Caco-2 (cell line): ENCODE results near the gene CHST9. TPM values are rescaled to one million over a fixed set of nuclear protein-coding genes. Genes with fewer than 3 reads are reported as not detected.
"Not testable (repeated sequence)": the region's sequence is repeated elsewhere in the genome, so short reads cannot be mapped to it uniquely, and the experiment has no call there.

Source experiments
- BruUV-seq: library from RNA; stranded (reverse); fragments of 400-500 nt; replicated peaks from 2 replicates; lab custom pipeline; 2021; lab: Mats Ljungman, UMichigan
- CTCF ChIA-PET: fragments of 300-600 bp; sonication (Branson Sonifier 250); formaldehyde crosslinking; loops from one replicate; lab custom pipeline; 2022; ENCODE audit warnings: antibody characterized with exemption; lab: Charles Lee
- POLR2A ChIA-PET: fragments of 300-600 bp; sonication (Branson Sonifier 250); formaldehyde crosslinking; loops from one replicate; lab custom pipeline; 2022; ENCODE audit warnings: antibody characterized with exemption; lab: Charles Lee
- DNase-seq, 2 experiments: peaks; one replicate each; pipeline versions ENCODE4 v3.0.0 to v3.0.0-alpha.2; 2020 to 2022
- H3K27me3 ChIP-seq: replicated peaks from 2 replicates; pipeline ENCODE4 v1.6.0; 2011; ENCODE audit warnings: low read length; ENCODE audit not compliant: control insufficient read depth, insufficient read depth
- H3K36me3 ChIP-seq: 2 replicates; pipeline ENCODE4 v1.5.1; 2011; ENCODE audit warnings: low read length; ENCODE audit not compliant: control insufficient read depth, insufficient read depth
- H3K4me1 ChIP-seq: fragments of 250-450 bp; sonication (Bioruptor Pico); 2 replicates; pipeline ENCODE4 v1.5.1; 2020; ENCODE audit warnings: mild to moderate bottlenecking
- H3K4me3 ChIP-seq: 2 replicates; pipeline ENCODE4 v1.5.1; 2011; ENCODE audit warnings: low read depth, mild to moderate bottlenecking, control low read depth, low read length
- H3K9me3 ChIP-seq: fragments of 250-450 bp; sonication (Bioruptor Pico); 2 replicates; pipeline ENCODE4 v1.5.1; 2020; ENCODE audit warnings: mild to moderate bottlenecking, moderate library complexity
- H3K27ac Mint-ChIP-seq: one replicate; pipeline ENCODE4 v1.8.0; 2022; ENCODE audit warnings: mixed read lengths; ENCODE audit not compliant: unreplicated experiment
- H3K27me3 Mint-ChIP-seq: one replicate; pipeline ENCODE4 v1.8.0; 2022; ENCODE audit warnings: mixed read lengths; ENCODE audit not compliant: insufficient read depth, unreplicated experiment
- H3K36me3 Mint-ChIP-seq: one replicate; pipeline ENCODE4 v1.8.0; 2022; ENCODE audit warnings: mild to moderate bottlenecking, mixed read lengths; ENCODE audit not compliant: insufficient read depth, unreplicated experiment
- H3K4me1 Mint-ChIP-seq: one replicate; pipeline ENCODE4 v1.8.0; 2022; ENCODE audit warnings: low read depth, mixed read lengths; ENCODE audit not compliant: unreplicated experiment
- H3K4me3 Mint-ChIP-seq: one replicate; pipeline ENCODE4 v1.8.0; 2022; ENCODE audit warnings: mild to moderate bottlenecking, moderate library complexity, mixed read lengths; ENCODE audit not compliant: unreplicated experiment
- H3K9me3 Mint-ChIP-seq: one replicate; pipeline ENCODE4 v1.8.0; 2022; ENCODE audit warnings: mixed read lengths; ENCODE audit not compliant: unreplicated experiment
- intact Hi-C: fragments of 100-400 bp; cut with micrococcal nuclease; formaldehyde crosslinking; loops from one replicate; pipeline ENCODE4 v1.10.0; 2022; ENCODE audit not compliant: unreplicated experiment
- total RNA-seq: library from RNA; stranded (reverse); gene quantifications from 2 replicates; pipeline ENCODE4 v1.2.3, GENCODE V29; 2022
- TF ChIP-seq, protein P1 (sequence below), 2 experiments: fragments of 200-600 bp in 1 of 2; IDR thresholded peaks; 1 replicate in 1 of 2; 2 replicates in 1 of 2; pipeline versions ENCODE4 v1.5.1 to v1.8.0; 2011 to 2022; ENCODE audit warnings: antibody characterized with exemption in 1 of 2, control low read depth in 1 of 2, inconsistent platforms in 1 of 2, low read depth in 1 of 2, low read length in 1 of 2, mild to moderate bottlenecking in 1 of 2, moderate library complexity in 1 of 2; ENCODE audit not compliant: insufficient read depth in 1 of 2, severe bottlenecking in 1 of 2, unreplicated experiment in 1 of 2

Gene CHST9
- total RNA-seq, 1 experiment from 2014 or later = 26.5 TPM

DNA sequence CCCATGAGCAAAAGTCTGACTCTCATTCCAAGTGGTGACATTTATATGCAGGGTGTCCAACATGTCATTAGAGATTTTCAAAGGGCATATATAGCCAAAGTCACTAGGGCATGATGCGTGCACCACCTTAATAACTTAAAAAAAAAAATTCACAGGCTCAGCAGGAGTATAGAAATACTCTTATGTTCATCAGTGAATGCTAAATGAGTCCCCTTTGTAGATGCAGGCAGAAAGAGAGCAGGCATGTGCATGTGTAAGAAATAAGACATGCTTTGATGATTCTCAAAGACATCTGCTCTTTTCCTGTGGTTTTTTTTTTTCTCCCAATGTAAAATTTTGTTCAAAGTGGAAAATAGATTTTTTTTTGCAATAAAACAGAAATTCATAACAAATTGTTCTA is 207.3 kb downstream of the CHST9 start:
- H3K4me3 Mint-ChIP-seq = no peak overlapping the region
- BruUV-seq = no TSS peak
- Histone ChIP-seq H3K4me3 (no peak overlapping the region), H3K27me3 (no peaks in the 10 kb centered on the region), H3K36me3 (no peaks in the 10 kb centered on the region), H3K9me3 (no peaks in the 10 kb centered on the region), H3K4me1 (no peaks in the 10 kb centered on the region)
- H3K36me3 Mint-ChIP-seq = peaks cover 11% of the 10 kb centered on the region
- H3K9me3 Mint-ChIP-seq = no peaks in the 10 kb centered on the region
- H3K4me1 Mint-ChIP-seq = no peaks in the 10 kb centered on the region
- no peaks in the 10 kb centered on the region for H3K27me3 Mint-ChIP-seq
- DNase-seq = no peak
- no peak overlapping the region for H3K27ac Mint-ChIP-seq
- POLR2A ChIA-PET = no interaction called here
- CTCF ChIA-PET = no interaction called here
- TF ChIP-seq, protein P1, sequence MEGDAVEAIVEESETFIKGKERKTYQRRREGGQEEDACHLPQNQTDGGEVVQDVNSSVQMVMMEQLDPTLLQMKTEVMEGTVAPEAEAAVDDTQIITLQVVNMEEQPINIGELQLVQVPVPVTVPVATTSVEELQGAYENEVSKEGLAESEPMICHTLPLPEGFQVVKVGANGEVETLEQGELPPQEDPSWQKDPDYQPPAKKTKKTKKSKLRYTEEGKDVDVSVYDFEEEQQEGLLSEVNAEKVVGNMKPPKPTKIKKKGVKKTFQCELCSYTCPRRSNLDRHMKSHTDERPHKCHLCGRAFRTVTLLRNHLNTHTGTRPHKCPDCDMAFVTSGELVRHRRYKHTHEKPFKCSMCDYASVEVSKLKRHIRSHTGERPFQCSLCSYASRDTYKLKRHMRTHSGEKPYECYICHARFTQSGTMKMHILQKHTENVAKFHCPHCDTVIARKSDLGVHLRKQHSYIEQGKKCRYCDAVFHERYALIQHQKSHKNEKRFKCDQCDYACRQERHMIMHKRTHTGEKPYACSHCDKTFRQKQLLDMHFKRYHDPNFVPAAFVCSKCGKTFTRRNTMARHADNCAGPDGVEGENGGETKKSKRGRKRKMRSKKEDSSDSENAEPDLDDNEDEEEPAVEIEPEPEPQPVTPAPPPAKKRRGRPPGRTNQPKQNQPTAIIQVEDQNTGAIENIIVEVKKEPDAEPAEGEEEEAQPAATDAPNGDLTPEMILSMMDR (IDR thresholded peaks at IDR 0.05; ENCODE audit: insufficient read depth in 1 of 2, low read depth in 1 of 2, low read length in 1 of 2, severe bottlenecking in 1 of 2, unreplicated experiment in 1 of 2) = no peak
- intact Hi-C loops = no loop called here

DNA sequence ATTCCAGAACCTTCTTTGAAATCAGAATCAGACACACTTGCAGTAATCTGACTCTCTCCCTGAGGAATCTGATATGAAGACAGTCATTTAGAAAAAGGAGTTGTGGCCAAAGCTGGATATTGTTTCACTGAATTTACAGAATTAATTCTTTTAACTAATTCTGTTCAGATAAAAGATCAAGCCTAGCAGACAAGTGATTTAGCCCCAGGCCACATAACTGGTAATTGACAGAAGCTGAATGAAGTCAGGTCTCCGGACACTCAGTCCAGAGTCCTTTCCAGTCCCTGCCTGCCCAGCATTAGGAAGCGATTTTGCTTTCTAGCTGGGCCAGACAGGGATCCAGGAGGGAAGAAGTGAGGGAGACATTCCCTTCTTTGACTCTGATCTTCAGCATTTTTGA is 208.9 kb downstream of the CHST9 start:
- no peaks in the 10 kb centered on the region for H3K27me3 Mint-ChIP-seq
- intact Hi-C loops = no loop called here
- CTCF ChIA-PET = no interaction called here
- no peaks in the 10 kb centered on the region for H3K9me3 Mint-ChIP-seq
- BruUV-seq = no TSS peak
- Histone ChIP-seq H3K9me3 (no peaks in the 10 kb centered on the region), H3K4me3 (no peak overlapping the region), H3K36me3 (no peaks in the 10 kb centered on the region), H3K4me1 (no peaks in the 10 kb centered on the region), H3K27me3 (no peaks in the 10 kb centered on the region)
- H3K4me3 Mint-ChIP-seq = no peak overlapping the region
- H3K4me1 Mint-ChIP-seq = no peaks in the 10 kb centered on the region
- H3K36me3 Mint-ChIP-seq = peaks cover 18% of the 10 kb centered on the region
- no peak overlapping the region for H3K27ac Mint-ChIP-seq
- TF ChIP-seq, protein P1 (IDR thresholded peaks at IDR 0.05; ENCODE audit: insufficient read depth in 1 of 2, low read depth in 1 of 2, low read length in 1 of 2, severe bottlenecking in 1 of 2, unreplicated experiment in 1 of 2) = no peak
- POLR2A ChIA-PET = no interaction called here
- no peak for DNase-seq

DNA sequence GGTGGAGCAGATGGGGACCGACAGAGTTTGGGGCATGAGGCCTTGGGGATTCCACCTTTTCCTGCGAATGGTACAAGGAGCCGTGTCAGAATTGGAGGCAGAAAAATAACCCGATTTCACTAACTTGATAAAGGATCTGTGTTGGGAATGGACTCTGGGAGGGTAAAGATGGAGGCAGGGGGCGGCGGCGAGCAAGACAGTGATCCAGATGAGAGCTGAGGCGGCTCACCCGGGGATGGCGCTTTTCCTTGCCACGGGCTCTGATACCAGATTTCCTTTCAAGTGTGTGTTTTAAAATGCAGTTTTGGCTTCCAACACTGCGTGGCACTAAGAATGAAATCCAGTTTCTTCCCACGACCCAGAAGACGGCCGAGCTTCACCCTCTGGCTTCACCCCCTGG is 212.6 kb downstream of the CHST9 start:
- H3K36me3 Mint-ChIP-seq = peaks cover 24% of the 10 kb centered on the region
- H3K36me3 ChIP-seq, H3K27ac Mint-ChIP-seq, H3K27me3 ChIP-seq, BruUV-seq, H3K4me3 ChIP-seq, POLR2A ChIA-PET, H3K4me1 ChIP-seq, H3K4me3 Mint-ChIP-seq, DNase-seq, H3K4me1 Mint-ChIP-seq, H3K9me3 ChIP-seq, H3K27me3 Mint-ChIP-seq, H3K9me3 Mint-ChIP-seq, intact Hi-C loops, CTCF ChIA-PET: not testable (repeated sequence)

DNA sequence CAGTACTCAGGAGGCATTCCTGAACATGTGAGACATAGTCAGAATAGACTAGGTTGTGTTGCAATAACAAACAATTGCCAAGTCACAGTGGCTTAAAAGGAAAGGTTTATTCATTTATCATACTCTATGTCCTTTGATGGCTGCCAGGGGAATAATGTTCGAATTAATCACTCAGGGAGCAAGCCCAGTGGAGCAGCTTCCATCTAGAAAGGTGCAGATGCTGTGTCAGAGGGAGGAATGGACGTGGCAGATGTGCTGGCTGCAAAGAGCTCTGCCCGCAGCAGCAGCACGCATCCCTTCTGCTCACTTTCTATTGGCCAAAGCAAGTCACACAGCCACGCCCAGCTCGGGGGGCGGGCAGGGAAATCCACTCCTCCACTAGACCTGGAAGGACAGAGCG is 213.7 kb downstream of the CHST9 start:
- Mint-ChIP-seq H3K4me3 (no peak overlapping the region), H3K36me3 (peaks cover 24% of the 10 kb centered on the region), H3K27me3 (no peaks in the 10 kb centered on the region), H3K27ac (no peak overlapping the region), H3K9me3 (no peaks in the 10 kb centered on the region), H3K4me1 (no peaks in the 10 kb centered on the region)
- DNase-seq = no peak
- H3K36me3 ChIP-seq = no peaks in the 10 kb centered on the region
- ChIA-PET CTCF (no interaction called here), POLR2A (no interaction called here)
- H3K27me3 ChIP-seq = no peaks in the 10 kb centered on the region
- no peak overlapping the region for H3K4me3 ChIP-seq
- TF ChIP-seq, protein P1 (IDR thresholded peaks at IDR 0.05; ENCODE audit: insufficient read depth in 1 of 2, low read depth in 1 of 2, low read length in 1 of 2, severe bottlenecking in 1 of 2, unreplicated experiment in 1 of 2) = no peak
- H3K9me3 ChIP-seq = no peaks in the 10 kb centered on the region
- BruUV-seq = no TSS peak
- intact Hi-C loops = no loop called here
- H3K4me1 ChIP-seq = no peaks in the 10 kb centered on the region
